HepG2 (cell line): ENCODE results near the gene AP3D1. TPM values are rescaled to one million over a fixed set of nuclear protein-coding genes. Genes with fewer than 3 reads are reported as not detected.

ENCODE experiments used
- AFF4 ChIP-seq: sonication (generic); formaldehyde crosslinking; IDR thresholded peaks from 2 replicates; pipeline ENCODE4 v1.4.0; 2020; ENCODE audit warnings: missing genetic modification reagents
- CEBPG ChIP-seq: IDR thresholded peaks from 2 replicates; pipeline ENCODE4 v1.6.1; 2016
- MEIS2 ChIP-seq: sonication (generic); formaldehyde crosslinking; IDR thresholded peaks from 2 replicates; pipeline ENCODE4 v1.9.0; 2021; ENCODE audit warnings: mild to moderate bottlenecking, missing genetic modification reagents
- SALL1 ChIP-seq: sonication (generic); formaldehyde crosslinking; IDR thresholded peaks from 2 replicates; pipeline ENCODE4 v1.8.0; 2022; ENCODE audit warnings: mild to moderate bottlenecking, missing genetic modification reagents
- ZNF317 ChIP-seq: sonication (generic); formaldehyde crosslinking; IDR thresholded peaks from 2 replicates; pipeline ENCODE4 v1.5.0; 2020; ENCODE audit warnings: mild to moderate bottlenecking, missing genetic modification reagents
- ZNF547 ChIP-seq: sonication (generic); formaldehyde crosslinking; IDR thresholded peaks from 2 replicates; pipeline ENCODE4 v1.5.1; 2020; ENCODE audit warnings: mild to moderate bottlenecking, missing genetic modification reagents
- ZNF574 ChIP-seq: sonication (generic); formaldehyde crosslinking; IDR thresholded peaks from 2 replicates; pipeline ENCODE4 v1.4.0; 2020; ENCODE audit warnings: missing genetic modification reagents
- ZNF747 ChIP-seq: sonication (generic); formaldehyde crosslinking; IDR thresholded peaks from 2 replicates; pipeline ENCODE4 v1.8.1; 2023; ENCODE audit warnings: missing genetic modification reagents, mild to moderate bottlenecking, borderline replicate concordance
- polyA plus RNA-seq, 8 experiments: library from polyadenylated mRNA; depleted of rRNA in 3 of 8; stranded (reverse) in 7 of 8; unstranded in 1 of 8; fragments of >200 nt; fragmentation: Illumina TruSeq in 4 of 8; extraction: Trizol in 4 of 8; gene quantifications; 2 replicates each; pipeline versions ENCODE4 v1.2.1 to v1.2.3, GENCODE V29; 2011 to 2016; ENCODE audit warnings: low read depth in 4 of 8, missing spikeins in 1 of 8, mixed read lengths in 1 of 8; ENCODE audit not compliant: insufficient read depth in 1 of 8
- total RNA-seq, 5 experiments: library from RNA; depleted of rRNA; stranded (reverse); fragments of >200 nt; fragmentation: Illumina TruSeq; extraction: Trizol; gene quantifications; 2 replicates each; pipeline ENCODE4 v1.2.3, GENCODE V29; 2016; ENCODE audit warnings: low read depth in 1 of 5
- TF ChIP-seq, protein P1 (sequence below): sonication (generic); formaldehyde crosslinking; IDR thresholded peaks from 2 replicates; pipeline ENCODE4 v1.4.0; 2020; ENCODE audit warnings: missing genetic modification reagents
- TF ChIP-seq, protein P2 (sequence below): sonication (generic); formaldehyde crosslinking; IDR thresholded peaks from 2 replicates; pipeline ENCODE4 v1.5.0; 2020; ENCODE audit warnings: mild to moderate bottlenecking, missing genetic modification reagents, borderline replicate concordance

Gene AP3D1
- total and polyA plus RNA-seq, 2 of the 13 experiments (the other 11 are each of a cell fraction or from before 2014, with no cell fraction given) = 68.0 to 82.6 TPM

DNA sequence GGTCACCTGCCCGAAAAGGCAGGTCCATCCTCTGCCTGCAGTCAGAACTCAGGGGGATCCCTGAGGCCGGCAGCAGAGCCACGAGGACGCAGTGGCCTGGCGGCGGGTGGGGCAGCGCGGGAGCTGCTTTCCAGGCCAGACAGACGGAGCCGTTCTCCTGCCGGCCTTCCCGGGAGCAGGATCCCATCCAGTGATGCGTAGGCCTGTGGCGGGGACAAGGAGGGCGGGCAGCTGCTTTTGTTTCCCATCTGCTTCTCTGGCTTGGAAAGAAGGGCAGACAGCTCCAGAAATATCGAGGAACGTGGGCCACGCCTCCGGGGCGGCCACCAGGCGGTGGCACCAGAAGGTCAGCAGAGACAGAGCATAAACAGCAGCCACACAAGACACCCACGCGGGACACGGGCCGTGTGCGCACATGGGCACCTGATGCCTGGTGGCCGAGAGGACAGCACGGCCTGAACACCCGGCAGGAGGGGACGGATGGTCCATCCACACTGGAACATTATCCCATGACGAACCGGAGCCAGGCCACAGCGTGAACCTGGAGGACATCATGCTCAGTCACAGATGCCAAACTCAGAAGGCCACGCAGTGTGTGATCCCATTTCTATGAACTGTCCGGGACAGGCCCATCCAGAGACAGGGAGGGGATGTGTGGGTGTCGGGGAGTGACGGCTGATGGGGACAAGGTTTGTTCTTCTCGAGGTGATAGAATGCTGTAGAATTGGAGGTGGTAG lies 86.4 kb downstream of the AP3D1 start (continued):
- TF ChIP-seq AFF4 (CRISPR knock-in tag) (no peak), SALL1 (CRISPR knock-in tag) (0 out of 2 replicates have a peak, but pooled peaks have one; percentile 65), ZNF317 (no peak), ZNF574 (CRISPR knock-in tag) (peak; percentile 44), MEIS2 (CRISPR knock-in tag) (peak; percentile 47; the same call in 1 of the 2 replicates), ZNF547 (CRISPR knock-in tag) (peak; percentile 48; the same call in 1 of the 2 replicates), CEBPG (no peak), ZNF747 (CRISPR knock-in tag) (no peak)
- TF ChIP-seq, protein P1, sequence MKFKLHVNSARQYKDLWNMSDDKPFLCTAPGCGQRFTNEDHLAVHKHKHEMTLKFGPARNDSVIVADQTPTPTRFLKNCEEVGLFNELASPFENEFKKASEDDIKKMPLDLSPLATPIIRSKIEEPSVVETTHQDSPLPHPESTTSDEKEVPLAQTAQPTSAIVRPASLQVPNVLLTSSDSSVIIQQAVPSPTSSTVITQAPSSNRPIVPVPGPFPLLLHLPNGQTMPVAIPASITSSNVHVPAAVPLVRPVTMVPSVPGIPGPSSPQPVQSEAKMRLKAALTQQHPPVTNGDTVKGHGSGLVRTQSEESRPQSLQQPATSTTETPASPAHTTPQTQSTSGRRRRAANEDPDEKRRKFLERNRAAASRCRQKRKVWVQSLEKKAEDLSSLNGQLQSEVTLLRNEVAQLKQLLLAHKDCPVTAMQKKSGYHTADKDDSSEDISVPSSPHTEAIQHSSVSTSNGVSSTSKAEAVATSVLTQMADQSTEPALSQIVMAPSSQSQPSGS (CRISPR knock-in tag) = no peak
- TF ChIP-seq, protein P2, sequence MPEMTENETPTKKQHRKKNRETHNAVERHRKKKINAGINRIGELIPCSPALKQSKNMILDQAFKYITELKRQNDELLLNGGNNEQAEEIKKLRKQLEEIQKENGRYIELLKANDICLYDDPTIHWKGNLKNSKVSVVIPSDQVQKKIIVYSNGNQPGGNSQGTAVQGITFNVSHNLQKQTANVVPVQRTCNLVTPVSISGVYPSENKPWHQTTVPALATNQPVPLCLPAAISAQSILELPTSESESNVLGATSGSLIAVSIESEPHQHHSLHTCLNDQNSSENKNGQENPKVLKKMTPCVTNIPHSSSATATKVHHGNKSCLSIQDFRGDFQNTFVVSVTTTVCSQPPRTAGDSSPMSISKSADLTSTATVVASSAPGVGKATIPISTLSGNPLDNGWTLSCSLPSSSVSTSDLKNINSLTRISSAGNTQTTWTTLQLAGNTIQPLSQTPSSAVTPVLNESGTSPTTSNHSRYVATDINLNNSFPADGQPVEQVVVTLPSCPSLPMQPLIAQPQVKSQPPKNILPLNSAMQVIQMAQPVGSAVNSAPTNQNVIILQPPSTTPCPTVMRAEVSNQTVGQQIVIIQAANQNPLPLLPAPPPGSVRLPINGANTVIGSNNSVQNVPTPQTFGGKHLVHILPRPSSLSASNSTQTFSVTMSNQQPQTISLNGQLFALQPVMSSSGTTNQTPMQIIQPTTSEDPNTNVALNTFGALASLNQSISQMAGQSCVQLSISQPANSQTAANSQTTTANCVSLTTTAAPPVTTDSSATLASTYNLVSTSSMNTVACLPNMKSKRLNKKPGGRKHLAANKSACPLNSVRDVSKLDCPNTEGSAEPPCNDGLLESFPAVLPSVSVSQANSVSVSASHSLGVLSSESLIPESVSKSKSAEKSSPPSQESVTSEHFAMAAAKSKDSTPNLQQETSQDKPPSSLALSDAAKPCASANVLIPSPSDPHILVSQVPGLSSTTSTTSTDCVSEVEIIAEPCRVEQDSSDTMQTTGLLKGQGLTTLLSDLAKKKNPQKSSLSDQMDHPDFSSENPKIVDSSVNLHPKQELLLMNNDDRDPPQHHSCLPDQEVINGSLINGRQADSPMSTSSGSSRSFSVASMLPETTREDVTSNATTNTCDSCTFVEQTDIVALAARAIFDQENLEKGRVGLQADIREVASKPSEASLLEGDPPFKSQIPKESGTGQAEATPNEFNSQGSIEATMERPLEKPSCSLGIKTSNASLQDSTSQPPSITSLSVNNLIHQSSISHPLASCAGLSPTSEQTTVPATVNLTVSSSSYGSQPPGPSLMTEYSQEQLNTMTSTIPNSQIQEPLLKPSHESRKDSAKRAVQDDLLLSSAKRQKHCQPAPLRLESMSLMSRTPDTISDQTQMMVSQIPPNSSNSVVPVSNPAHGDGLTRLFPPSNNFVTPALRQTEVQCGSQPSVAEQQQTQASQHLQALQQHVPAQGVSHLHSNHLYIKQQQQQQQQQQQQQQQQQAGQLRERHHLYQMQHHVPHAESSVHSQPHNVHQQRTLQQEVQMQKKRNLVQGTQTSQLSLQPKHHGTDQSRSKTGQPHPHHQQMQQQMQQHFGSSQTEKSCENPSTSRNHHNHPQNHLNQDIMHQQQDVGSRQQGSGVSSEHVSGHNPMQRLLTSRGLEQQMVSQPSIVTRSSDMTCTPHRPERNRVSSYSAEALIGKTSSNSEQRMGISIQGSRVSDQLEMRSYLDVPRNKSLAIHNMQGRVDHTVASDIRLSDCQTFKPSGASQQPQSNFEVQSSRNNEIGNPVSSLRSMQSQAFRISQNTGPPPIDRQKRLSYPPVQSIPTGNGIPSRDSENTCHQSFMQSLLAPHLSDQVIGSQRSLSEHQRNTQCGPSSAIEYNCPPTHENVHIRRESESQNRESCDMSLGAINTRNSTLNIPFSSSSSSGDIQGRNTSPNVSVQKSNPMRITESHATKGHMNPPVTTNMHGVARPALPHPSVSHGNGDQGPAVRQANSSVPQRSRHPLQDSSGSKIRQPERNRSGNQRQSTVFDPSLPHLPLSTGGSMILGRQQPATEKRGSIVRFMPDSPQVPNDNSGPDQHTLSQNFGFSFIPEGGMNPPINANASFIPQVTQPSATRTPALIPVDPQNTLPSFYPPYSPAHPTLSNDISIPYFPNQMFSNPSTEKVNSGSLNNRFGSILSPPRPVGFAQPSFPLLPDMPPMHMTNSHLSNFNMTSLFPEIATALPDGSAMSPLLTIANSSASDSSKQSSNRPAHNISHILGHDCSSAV = no peak
